Colon (tissue), 2 donors: ENCODE results near the gene TCTN1.
"Not testable (repeated sequence)": the region's sequence is repeated elsewhere in the genome, so short reads cannot be mapped to it uniquely, and the experiment has no call there.

Experiments
- FAIRE-seq: peaks from 2 replicates; lab custom pipeline; 2012; peaks lifted over from hg19 to GRCh38; lab: Jason Lieb, UNC
- donor health status: control.
- donor health status: control.

Gene TCTN1

GRCh38 chr12:110613771-110614684 is at the start of gene TCTN1:
TCTN1 (plus strand) TSS chr12:110614129; CDS start chr12:110614183, 54 bp downstream.
- no peak for FAIRE-seq

- no peak for FAIRE-seq
Measured at GRCh38 chr12:110564471-110564991, 49.4 kb upstream of the TCTN1 start.

- FAIRE-seq = no peak
Measured at GRCh38 chr12:110565894-110566871, 47.7 kb upstream of the TCTN1 start.

GRCh38 chr12:110566993-110567392 is 46.9 kb upstream of the TCTN1 start:
- FAIRE-seq = no peak

GRCh38 chr12:110568752-110569151 is 45.2 kb upstream of the TCTN1 start:
- FAIRE-seq = no peak

- FAIRE-seq = not testable (repeated sequence)
Measured at GRCh38 chr12:110569838-110570237, 44.1 kb upstream of the TCTN1 start.

GRCh38 chr12:110570798-110571197 is 43.1 kb upstream of the TCTN1 start:
- FAIRE-seq = not testable (repeated sequence)

GRCh38 chr12:110574044-110574443 is 39.9 kb upstream of the TCTN1 start:
- no peak for FAIRE-seq

- FAIRE-seq = not testable (repeated sequence)
Measured at GRCh38 chr12:110574717-110575230, 39.2 kb upstream of the TCTN1 start.

- no peak for FAIRE-seq
Measured at GRCh38 chr12:110575326-110575725, 38.6 kb upstream of the TCTN1 start.

GRCh38 chr12:110576504-110576903 is 37.4 kb upstream of the TCTN1 start:
- FAIRE-seq = no peak

- FAIRE-seq = no peak
Measured at GRCh38 chr12:110577864-110578693, 35.9 kb upstream of the TCTN1 start.

- FAIRE-seq = no peak
Measured at GRCh38 chr12:110578694-110579534, 35.0 kb upstream of the TCTN1 start.

- FAIRE-seq = no peak
Measured at GRCh38 chr12:110579535-110580253, 34.2 kb upstream of the TCTN1 start.

GRCh38 chr12:110581931-110582275 is 32.0 kb upstream of the TCTN1 start:
- FAIRE-seq = no peak

GRCh38 chr12:110582276-110583136 is 31.4 kb upstream of the TCTN1 start:
- no peak for FAIRE-seq

GRCh38 chr12:110583137-110584059 is 30.5 kb upstream of the TCTN1 start, which contains the start of gene PPTC7:
PPTC7 (minus strand) TSS chr12:110583318; CDS start chr12:110583031, 287 bp downstream.
- FAIRE-seq = no peak
